ENCODE measurements around the gene TWSG1.
"Not testable (repeated sequence)": the region's sequence is repeated elsewhere in the genome, so short reads cannot be mapped to it uniquely, and the experiment has no call there.

TWSG1 gene

GRCh38 chr18:9336827-9337226 lies 2.3 kb downstream of the TWSG1 start:
- DNase-seq = no peak

- no peak for DNase-seq
Measured at GRCh38 chr18:9337873-9338272, 3.3 kb downstream of the TWSG1 start.

- no peak for DNase-seq
Measured at GRCh38 chr18:9340472-9340871, 5.9 kb downstream of the TWSG1 start.

GRCh38 chr18:9343577-9343976 lies 9.0 kb downstream of the TWSG1 start:
- DNase-seq = no peak

GRCh38 chr18:9346775-9347174 lies 12.2 kb downstream of the TWSG1 start:
- no peak for DNase-seq

- no peak for DNase-seq
Measured at GRCh38 chr18:9348079-9348671, 13.6 kb downstream of the TWSG1 start.

- DNase-seq = no peak
Measured at GRCh38 chr18:9348766-9349165, 14.2 kb downstream of the TWSG1 start.

GRCh38 chr18:9353596-9353995 lies 19.0 kb downstream of the TWSG1 start:
- no peak for DNase-seq

- no peak for DNase-seq
Measured at GRCh38 chr18:9354256-9354655, 19.7 kb downstream of the TWSG1 start.

GRCh38 chr18:9356976-9357375 lies 22.4 kb downstream of the TWSG1 start:
- DNase-seq = no peak

GRCh38 chr18:9359796-9360195 lies 25.2 kb downstream of the TWSG1 start:
- no peak for DNase-seq

- DNase-seq = no peak
Measured at GRCh38 chr18:9361191-9361590, 26.6 kb downstream of the TWSG1 start.

- no peak for DNase-seq
Measured at GRCh38 chr18:9362869-9363268, 28.3 kb downstream of the TWSG1 start.

- DNase-seq = no peak
Measured at GRCh38 chr18:9364242-9364641, 29.7 kb downstream of the TWSG1 start.

- no peak for DNase-seq
Measured at GRCh38 chr18:9365406-9365805, 30.8 kb downstream of the TWSG1 start.

GRCh38 chr18:9366126-9366714 lies 31.6 kb downstream of the TWSG1 start:
- no peak for DNase-seq

- not testable (repeated sequence) for DNase-seq
Measured at GRCh38 chr18:9373254-9373653, 38.7 kb downstream of the TWSG1 start.

- no peak for DNase-seq
Measured at GRCh38 chr18:9379118-9379517, 44.5 kb downstream of the TWSG1 start.

- DNase-seq = no peak
Measured at GRCh38 chr18:9380101-9380500, 45.5 kb downstream of the TWSG1 start.

GRCh38 chr18:9380621-9381395 lies 46.2 kb downstream of the TWSG1 start:
- no peak for DNase-seq

GRCh38 chr18:9386879-9387278 lies 52.3 kb downstream of the TWSG1 start:
- no peak for DNase-seq

- DNase-seq = no peak
Measured at GRCh38 chr18:9387891-9388290, 53.3 kb downstream of the TWSG1 start.

GRCh38 chr18:9389706-9390105 lies 55.1 kb downstream of the TWSG1 start:
- no peak for DNase-seq

- no peak for DNase-seq
Measured at GRCh38 chr18:9392726-9393125, 58.2 kb downstream of the TWSG1 start.

Measured in CD4-positive, alpha-beta T cell treated with Interferon alpha-2 for 1 hour (primary cell).